HepG2 (cell line): ENCODE results near the gene FRMD1. TPM values are rescaled to one million over a fixed set of nuclear protein-coding genes. Genes with fewer than 3 reads are reported as not detected.

Source experiments
- AGO2 ChIP-seq: fragments of 200-400 bp; formaldehyde crosslinking; optimal IDR thresholded peaks from 2 replicates; pipeline ENCODE3; 2017; ENCODE audit warnings: mild to moderate bottlenecking, low read depth, low read length, moderate library complexity
- ATF1 ChIP-seq: IDR thresholded peaks from 2 replicates; pipeline ENCODE4 v1.6.1; 2016; ENCODE audit warnings: mild to moderate bottlenecking, control low read depth
- ATF6 ChIP-seq: sonication (generic); formaldehyde crosslinking; conservative IDR thresholded peaks from 2 replicates; pipeline ENCODE4 v1.4.0; 2020; ENCODE audit warnings: missing genetic modification reagents
- E2F1 ChIP-seq: sonication (generic); formaldehyde crosslinking; IDR thresholded peaks from 2 replicates; pipeline ENCODE4 v1.5.0; 2020; ENCODE audit warnings: missing genetic modification reagents
- FOXA1 ChIP-seq, 2 experiments: fragments of 450-650 bp in 1 of 2; sonication (generic) in 1 of 2; formaldehyde crosslinking in 1 of 2; IDR thresholded peaks; 2 replicates each; pipeline versions ENCODE4 v1.4.0 to v1.6.1; 2016 to 2020; ENCODE audit warnings: missing genetic modification reagents in 1 of 2
- FOXP4 ChIP-seq: sonication (generic); formaldehyde crosslinking; IDR thresholded peaks from 2 replicates; pipeline ENCODE4 v1.4.0; 2020; ENCODE audit warnings: missing genetic modification reagents
- KDM2A ChIP-seq: sonication (generic); formaldehyde crosslinking; IDR thresholded peaks from 2 replicates; pipeline ENCODE4 v1.4.0; 2020; ENCODE audit warnings: low read depth, missing genetic modification reagents, borderline replicate concordance
- KLF13 ChIP-seq: sonication (generic); formaldehyde crosslinking; IDR thresholded peaks from 2 replicates; pipeline ENCODE4 v1.4.0; 2020; ENCODE audit warnings: mild to moderate bottlenecking, missing genetic modification reagents
- MBNL3 ChIP-seq: fragments of 250-450 bp; sonication (Bioruptor Pico); conservative IDR thresholded peaks from 2 replicates; pipeline ENCODE4 v1.8.0; 2022; ENCODE audit warnings: mild to moderate bottlenecking, inconsistent platforms
- SAP130 ChIP-seq: IDR thresholded peaks from 2 replicates; pipeline ENCODE4 v1.6.1; 2016; ENCODE audit warnings: low read depth
- TERF1 ChIP-seq: sonication (generic); formaldehyde crosslinking; IDR thresholded peaks from 2 replicates; pipeline ENCODE4 v1.8.0; 2022; ENCODE audit warnings: mild to moderate bottlenecking, missing genetic modification reagents, moderate library complexity
- THRA ChIP-seq: sonication (generic); formaldehyde crosslinking; IDR thresholded peaks from 2 replicates; pipeline ENCODE4 v1.4.0; 2020; ENCODE audit warnings: missing genetic modification reagents, borderline replicate concordance
- TRIM22 ChIP-seq: fragments of 450-650 bp; IDR thresholded peaks from 2 replicates; pipeline ENCODE4 v1.6.1; 2017
- ZFP37 ChIP-seq: sonication (generic); formaldehyde crosslinking; IDR thresholded peaks from 2 replicates; pipeline ENCODE4 v1.4.0; 2020; ENCODE audit warnings: missing genetic modification reagents, borderline replicate concordance
- ZNF431 ChIP-seq: sonication (generic); formaldehyde crosslinking; IDR thresholded peaks from 2 replicates; pipeline ENCODE4 v1.9.0; 2022; ENCODE audit warnings: missing genetic modification reagents, low read depth, mild to moderate bottlenecking, borderline replicate concordance
- ZNF512 ChIP-seq: sonication (generic); formaldehyde crosslinking; IDR thresholded peaks from 2 replicates; pipeline ENCODE4 v1.4.0; 2020; ENCODE audit warnings: mild to moderate bottlenecking, missing genetic modification reagents
- polyA plus RNA-seq, 8 experiments: library from polyadenylated mRNA; depleted of rRNA in 3 of 8; stranded (reverse) in 7 of 8; unstranded in 1 of 8; fragments of >200 nt; fragmentation: Illumina TruSeq in 4 of 8; extraction: Trizol in 4 of 8; gene quantifications; 2 replicates each; pipeline versions ENCODE4 v1.2.1 to v1.2.3, GENCODE V29; 2011 to 2016; ENCODE audit warnings: low read depth in 4 of 8, missing spikeins in 1 of 8, mixed read lengths in 1 of 8; ENCODE audit not compliant: insufficient read depth in 1 of 8
- total RNA-seq, 5 experiments: library from RNA; depleted of rRNA; stranded (reverse); fragments of >200 nt; fragmentation: Illumina TruSeq; extraction: Trizol; gene quantifications; 2 replicates each; pipeline ENCODE4 v1.2.3, GENCODE V29; 2016; ENCODE audit warnings: low read depth in 1 of 5

FRMD1 gene
- total and polyA plus RNA-seq, 2 of the 13 experiments (the other 11 are each of a cell fraction or from before 2014, with no cell fraction given), result 0.01 TPM; not detected in 1

DNA sequence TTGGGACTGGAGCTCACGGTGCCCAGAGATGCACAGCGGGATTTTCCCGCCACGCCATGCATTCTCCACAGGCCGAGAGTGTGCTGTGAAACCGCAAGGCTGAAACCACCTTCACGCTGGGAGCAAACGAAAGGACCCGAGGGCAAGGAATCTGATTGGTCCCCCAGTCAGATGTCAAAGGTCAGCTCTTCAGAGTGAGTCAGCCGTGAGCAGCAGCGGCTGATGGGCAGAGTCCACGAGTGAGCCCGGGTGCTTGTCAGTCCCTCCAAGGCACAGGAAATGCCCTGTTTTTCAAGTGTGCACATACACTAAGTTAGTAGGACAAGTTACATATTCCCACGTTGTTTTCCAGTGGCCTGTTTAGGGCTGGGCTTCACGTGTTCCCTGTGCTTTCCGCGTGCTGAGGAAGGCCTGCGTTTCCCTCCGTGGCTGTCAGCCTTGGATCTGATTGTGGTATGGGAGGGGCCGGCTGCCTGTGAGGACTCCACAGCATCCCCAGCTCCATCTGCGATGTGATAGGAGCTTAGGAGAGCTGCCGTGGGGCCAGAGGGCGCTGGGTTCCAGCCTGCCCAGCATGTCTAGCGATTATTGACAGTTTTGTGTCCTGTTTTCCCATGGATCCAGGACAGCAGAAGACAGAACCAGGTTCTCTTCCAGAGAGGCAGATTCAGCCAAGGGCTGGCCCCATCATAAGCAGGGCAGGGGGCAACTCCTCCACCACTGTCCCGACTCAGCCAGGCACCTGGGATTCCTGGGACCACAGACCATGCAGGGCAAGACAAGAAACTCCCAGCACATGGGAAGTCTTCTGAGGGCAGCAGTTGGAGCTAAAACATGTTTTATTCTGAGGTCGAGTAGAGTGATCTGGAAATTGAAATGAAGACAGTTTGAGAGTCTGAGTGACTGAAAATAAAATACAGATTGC, 38.2 kb upstream of the FRMD1 start (continued):
- no peak for TF ChIP-seq THRA (CRISPR knock-in tag)
- no peak for TF ChIP-seq ZNF512 (CRISPR knock-in tag)
- no peak for TF ChIP-seq TERF1 (CRISPR knock-in tag)
- peak; percentile 76 for TF ChIP-seq ZNF431
- no peak for TF ChIP-seq ATF6 (CRISPR knock-in tag)
- TF ChIP-seq FOXP4 (CRISPR knock-in tag), result no peak
- TF ChIP-seq AGO2, result no peak
- no peak for TF ChIP-seq E2F1 (CRISPR knock-in tag)
- no peak for TF ChIP-seq ZFP37 (CRISPR knock-in tag)
- TF ChIP-seq ATF1 (CRISPR knock-in tag), result no peak
- 0 out of 2 replicates have a peak, but pooled peaks have one; percentile 19 for TF ChIP-seq KDM2A (CRISPR knock-in tag)
- TF ChIP-seq FOXA1 (IDR thresholded peaks at IDR 0.05), result no peak
- no peak for TF ChIP-seq FOXA1 (CRISPR knock-in tag; IDR thresholded peaks at IDR 0.05)
- TF ChIP-seq KLF13, result no peak
- TF ChIP-seq TRIM22, result no peak
- TF ChIP-seq SAP130, result peak; percentile 46
- no peak for TF ChIP-seq MBNL3 (CRISPR knock-in tag)
